ENCODE measurements around the gene PDE1C.

DNA sequence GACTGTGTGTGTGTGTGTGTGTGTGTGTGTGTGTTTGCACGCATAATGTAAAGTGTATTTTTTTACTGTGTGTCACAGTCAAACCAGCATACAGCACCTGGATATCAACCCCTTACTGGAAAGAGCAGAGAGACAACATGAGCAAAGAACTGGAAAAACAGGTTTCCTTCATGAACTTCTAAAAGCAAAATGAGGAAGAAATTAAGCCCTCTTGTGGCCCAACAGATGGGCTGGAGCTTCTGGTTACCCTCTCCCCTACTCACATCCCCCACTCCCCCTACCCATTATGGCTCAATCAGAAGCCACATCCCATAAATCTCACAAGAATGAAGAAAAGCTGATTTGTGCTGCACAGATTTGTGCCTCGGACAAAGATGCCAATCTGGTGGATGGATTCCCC lies 36.2 kb downstream of the PDE1C start:
- TF ChIP-seq, protein P1, sequence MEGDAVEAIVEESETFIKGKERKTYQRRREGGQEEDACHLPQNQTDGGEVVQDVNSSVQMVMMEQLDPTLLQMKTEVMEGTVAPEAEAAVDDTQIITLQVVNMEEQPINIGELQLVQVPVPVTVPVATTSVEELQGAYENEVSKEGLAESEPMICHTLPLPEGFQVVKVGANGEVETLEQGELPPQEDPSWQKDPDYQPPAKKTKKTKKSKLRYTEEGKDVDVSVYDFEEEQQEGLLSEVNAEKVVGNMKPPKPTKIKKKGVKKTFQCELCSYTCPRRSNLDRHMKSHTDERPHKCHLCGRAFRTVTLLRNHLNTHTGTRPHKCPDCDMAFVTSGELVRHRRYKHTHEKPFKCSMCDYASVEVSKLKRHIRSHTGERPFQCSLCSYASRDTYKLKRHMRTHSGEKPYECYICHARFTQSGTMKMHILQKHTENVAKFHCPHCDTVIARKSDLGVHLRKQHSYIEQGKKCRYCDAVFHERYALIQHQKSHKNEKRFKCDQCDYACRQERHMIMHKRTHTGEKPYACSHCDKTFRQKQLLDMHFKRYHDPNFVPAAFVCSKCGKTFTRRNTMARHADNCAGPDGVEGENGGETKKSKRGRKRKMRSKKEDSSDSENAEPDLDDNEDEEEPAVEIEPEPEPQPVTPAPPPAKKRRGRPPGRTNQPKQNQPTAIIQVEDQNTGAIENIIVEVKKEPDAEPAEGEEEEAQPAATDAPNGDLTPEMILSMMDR (conservative IDR thresholded peaks at IDR 0.05; ENCODE audit: low read depth, low read length): no peak
- TF ChIP-seq MAFK (IDR thresholded peaks at IDR 0.05; ENCODE audit: low read depth, low read length): no peak
- TF ChIP-seq POLR2A (IDR thresholded peaks at IDR 0.05; ENCODE audit: low read depth, low read length): no peak
- no peak for TF ChIP-seq RFX5 (IDR thresholded peaks at IDR 0.05; ENCODE audit: low read depth, low read length)
- TF ChIP-seq FOS (IDR thresholded peaks at IDR 0.05; ENCODE audit: low read depth, low read length): no peak
- TF ChIP-seq CHD1 (IDR thresholded peaks at IDR 0.05; ENCODE audit: low read depth, low read length): no peak
- TF ChIP-seq BHLHE40 (IDR thresholded peaks at IDR 0.05; ENCODE audit: low read depth, low read length): no peak
- TF ChIP-seq RCOR1 (IDR thresholded peaks at IDR 0.05; ENCODE audit: insufficient replicate concordance, low read length): no peak
- TF ChIP-seq, protein P2, sequence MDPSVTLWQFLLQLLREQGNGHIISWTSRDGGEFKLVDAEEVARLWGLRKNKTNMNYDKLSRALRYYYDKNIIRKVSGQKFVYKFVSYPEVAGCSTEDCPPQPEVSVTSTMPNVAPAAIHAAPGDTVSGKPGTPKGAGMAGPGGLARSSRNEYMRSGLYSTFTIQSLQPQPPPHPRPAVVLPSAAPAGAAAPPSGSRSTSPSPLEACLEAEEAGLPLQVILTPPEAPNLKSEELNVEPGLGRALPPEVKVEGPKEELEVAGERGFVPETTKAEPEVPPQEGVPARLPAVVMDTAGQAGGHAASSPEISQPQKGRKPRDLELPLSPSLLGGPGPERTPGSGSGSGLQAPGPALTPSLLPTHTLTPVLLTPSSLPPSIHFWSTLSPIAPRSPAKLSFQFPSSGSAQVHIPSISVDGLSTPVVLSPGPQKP (IDR thresholded peaks at IDR 0.05; ENCODE audit: borderline replicate concordance, low read depth, low read length): no peak
- TF ChIP-seq MXI1 (IDR thresholded peaks at IDR 0.05; ENCODE audit: borderline replicate concordance, low read depth, low read length): no peak

Measured in IMR-90 (cell line).